GM10266 (cell line): Measurements from ENCODE around the gene AP3B1.

Experiments
- DNase-seq: peaks from one replicate; pipeline ENCODE4 v3.0.0; 2012; ENCODE audit errors: extremely low spot score
- CTCF ChIP-seq: IDR thresholded peaks from 2 replicates; pipeline ENCODE4 v1.5.1; 2012; ENCODE audit warnings: mild to moderate bottlenecking, low read depth; ENCODE audit not compliant: control insufficient read depth, insufficient read depth; ENCODE audit errors: missing control alignments

Gene AP3B1

GRCh38 chr5:77970891-77971290 is 323.6 kb downstream of the AP3B1 start:
- DNase-seq = no peak
- no peak for TF ChIP-seq CTCF

- no peak for DNase-seq
- no peak for TF ChIP-seq CTCF
Observed at GRCh38 chr5:77963795-77964194, 330.7 kb downstream of the AP3B1 start.

DNA sequence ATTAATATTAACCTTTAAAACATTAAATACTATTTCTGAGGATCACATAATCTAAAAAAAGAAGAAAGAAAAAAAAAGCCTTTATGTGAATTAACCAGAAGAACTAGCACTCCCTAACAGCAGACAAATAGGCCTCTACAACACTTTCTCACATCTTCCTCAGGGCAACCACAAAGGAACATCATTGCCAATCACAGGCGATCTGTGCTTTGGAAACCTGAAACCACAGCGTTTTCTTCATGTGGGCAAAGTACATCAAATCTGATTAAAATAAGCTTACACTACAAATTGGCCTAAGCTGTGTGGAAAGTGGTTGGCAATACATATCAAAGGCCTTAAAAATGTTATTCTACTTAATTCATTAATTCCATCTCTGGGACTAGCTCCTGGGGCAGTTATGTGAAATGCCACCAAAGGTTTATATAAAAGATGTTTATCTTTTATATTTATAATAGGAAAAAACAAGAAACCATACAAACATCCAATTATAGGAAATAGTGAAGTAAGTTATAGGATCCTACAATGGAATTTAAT is 333.6 kb downstream of the AP3B1 start:
- DNase-seq = no peak
- TF ChIP-seq CTCF = no peak

- no peak for TF ChIP-seq CTCF
- DNase-seq = no peak
Observed at GRCh38 chr5:77960305-77960704, 334.2 kb downstream of the AP3B1 start.

DNA sequence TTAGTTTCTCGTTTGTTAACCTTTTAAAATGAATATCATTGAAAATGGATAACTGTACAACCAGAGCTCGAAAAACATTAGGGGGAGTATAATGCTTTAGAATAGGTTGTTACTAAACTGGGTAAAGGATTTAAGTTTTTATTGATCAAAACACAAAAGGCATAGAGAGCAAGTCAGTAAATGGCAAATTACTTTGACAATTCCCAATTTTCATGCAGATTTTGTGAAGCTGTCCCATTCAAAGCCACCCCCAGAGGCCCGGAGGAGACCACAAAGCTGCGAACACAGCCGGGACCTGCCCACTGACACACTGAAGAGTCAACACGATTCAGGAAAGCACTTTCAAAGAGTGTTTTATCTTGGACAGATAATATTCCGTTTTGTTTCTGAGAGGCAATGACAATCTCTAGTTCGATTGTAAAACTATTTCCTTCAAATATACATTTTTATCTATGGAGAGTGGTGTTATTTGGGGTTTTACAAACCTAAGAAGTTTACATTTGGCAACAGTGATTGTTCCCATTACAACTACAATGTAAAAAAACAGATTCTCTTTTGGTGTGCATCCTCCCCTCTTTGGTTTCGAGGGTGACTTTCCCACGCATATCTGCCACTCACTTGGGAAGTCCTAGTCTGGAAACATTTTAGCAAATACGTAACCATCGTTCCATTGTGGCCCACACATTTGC is 335.7 kb downstream of the AP3B1 start:
- TF ChIP-seq CTCF = no peak
- DNase-seq = no peak

DNA sequence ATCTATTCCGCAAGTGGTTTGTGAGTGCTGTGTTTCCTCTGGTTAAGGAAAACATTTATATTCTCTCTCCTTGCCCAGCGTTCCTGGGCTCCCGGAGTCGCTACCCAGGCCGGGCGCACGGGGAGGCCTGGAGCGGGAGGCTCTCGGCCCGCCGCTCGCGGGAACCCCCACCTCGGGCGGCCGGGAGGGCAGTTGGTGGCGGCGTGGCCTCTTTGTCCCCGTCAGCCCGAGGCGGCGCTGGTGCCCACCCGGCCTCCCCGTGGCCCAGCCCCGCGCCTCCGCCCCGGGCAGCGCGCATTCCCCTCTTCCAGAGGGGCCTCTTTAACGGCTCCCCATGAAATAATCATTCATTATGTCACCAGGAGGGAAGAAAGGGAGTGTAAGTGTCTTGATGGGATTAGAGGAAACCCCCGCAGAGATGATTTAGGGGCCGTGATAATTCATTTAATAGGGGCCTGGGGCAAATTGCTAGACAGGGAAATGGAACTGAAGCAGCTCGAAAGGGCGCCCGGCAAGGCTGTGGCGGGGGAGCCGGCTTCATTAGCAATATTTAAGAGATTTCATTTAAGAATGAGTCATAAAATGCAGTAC is 336.5 kb downstream of the AP3B1 start:
- TF ChIP-seq CTCF = no peak
- DNase-seq = no peak

- no peak for TF ChIP-seq CTCF
Observed at GRCh38 chr5:77957516-77957915, 337.0 kb downstream of the AP3B1 start.

More at GRCh38 chr5:77957516-77957915, 337.0 kb downstream of the AP3B1 start:
- no peak for DNase-seq
